ENCODE results near the gene STARD10. TPM values are rescaled to one million over a fixed set of nuclear protein-coding genes. Genes with fewer than 3 reads are reported as not detected.

The STARD10 gene
- total RNA-seq, 1 donor from 2014 or later = 38.4 TPM

- peak overlapping the region; percentile 94 for H3K27ac Mint-ChIP-seq (ENCODE audit: unreplicated experiment)
- Histone ChIP-seq H3K4me3 (ENCODE audit: insufficient read depth, low read depth, low read length) (no peak overlapping the region), H3K79me2 (ENCODE audit: insufficient read depth, low read length) (no peaks in the 10 kb centered on the region), H4K20me1 (ENCODE audit: insufficient read depth, low read length) (no peaks in the 10 kb centered on the region), H3K4me2 (ENCODE audit: low read length) (peak overlapping the region; percentile 64), H3K27ac (ENCODE audit: low read depth, low read length) (no peak overlapping the region), H3K4me1 (ENCODE audit: insufficient read depth, low read length) (peaks cover 30% of the 10 kb centered on the region), H2AFZ (ENCODE audit: low read depth, low read length) (peak overlapping the region; percentile 49), H3K9me3 (ENCODE audit: insufficient read depth, low read depth, low read length) (no peaks in the 10 kb centered on the region), H3K27me3 (ENCODE audit: insufficient read depth, low read length) (no peaks in the 10 kb centered on the region), H3K36me3 (ENCODE audit: insufficient read depth, low read length) (no peaks in the 10 kb centered on the region), H3K9ac (ENCODE audit: low read length) (peak overlapping the region; percentile 32)
- H3K4me1 Mint-ChIP-seq (ENCODE audit: low read depth, unreplicated experiment) = peaks cover 40% of the 10 kb centered on the region
- no peak for TF ChIP-seq EZH2 (IDR thresholded peaks at IDR 0.05; ENCODE audit: insufficient read depth, low read length)
- TF ChIP-seq, protein P1, sequence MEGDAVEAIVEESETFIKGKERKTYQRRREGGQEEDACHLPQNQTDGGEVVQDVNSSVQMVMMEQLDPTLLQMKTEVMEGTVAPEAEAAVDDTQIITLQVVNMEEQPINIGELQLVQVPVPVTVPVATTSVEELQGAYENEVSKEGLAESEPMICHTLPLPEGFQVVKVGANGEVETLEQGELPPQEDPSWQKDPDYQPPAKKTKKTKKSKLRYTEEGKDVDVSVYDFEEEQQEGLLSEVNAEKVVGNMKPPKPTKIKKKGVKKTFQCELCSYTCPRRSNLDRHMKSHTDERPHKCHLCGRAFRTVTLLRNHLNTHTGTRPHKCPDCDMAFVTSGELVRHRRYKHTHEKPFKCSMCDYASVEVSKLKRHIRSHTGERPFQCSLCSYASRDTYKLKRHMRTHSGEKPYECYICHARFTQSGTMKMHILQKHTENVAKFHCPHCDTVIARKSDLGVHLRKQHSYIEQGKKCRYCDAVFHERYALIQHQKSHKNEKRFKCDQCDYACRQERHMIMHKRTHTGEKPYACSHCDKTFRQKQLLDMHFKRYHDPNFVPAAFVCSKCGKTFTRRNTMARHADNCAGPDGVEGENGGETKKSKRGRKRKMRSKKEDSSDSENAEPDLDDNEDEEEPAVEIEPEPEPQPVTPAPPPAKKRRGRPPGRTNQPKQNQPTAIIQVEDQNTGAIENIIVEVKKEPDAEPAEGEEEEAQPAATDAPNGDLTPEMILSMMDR (IDR thresholded peaks at IDR 0.05; ENCODE audit: insufficient read depth, low read depth, low read length) = no peak
- H3K4me3 Mint-ChIP-seq (ENCODE audit: unreplicated experiment) = no peak overlapping the region
- peaks cover 3% of the 10 kb centered on the region for H3K36me3 Mint-ChIP-seq (ENCODE audit: low read depth, unreplicated experiment)
- DNase-seq (ENCODE audit: low read depth) (peak; percentile 54), FAIRE-seq (no peak)
- H3K9me3 Mint-ChIP-seq (ENCODE audit: unreplicated experiment) = no peaks in the 10 kb centered on the region
- H3K27me3 Mint-ChIP-seq (ENCODE audit: low read depth, unreplicated experiment) = peaks cover 5% of the 10 kb centered on the region
Observed at GRCh38 chr11:72771507-72771906, 22.3 kb downstream of the STARD10 start.

GRCh38 chr11:72770799-72771198 lies 23.0 kb downstream of the STARD10 start:
- no peaks in the 10 kb centered on the region for H3K79me2 ChIP-seq (ENCODE audit: insufficient read depth, low read length)
- peak overlapping the region; percentile 64 for H3K4me2 ChIP-seq (ENCODE audit: low read length)
- no peaks in the 10 kb centered on the region for H3K27me3 ChIP-seq (ENCODE audit: insufficient read depth, low read length)
- Mint-ChIP-seq H3K9me3 (ENCODE audit: unreplicated experiment) (no peaks in the 10 kb centered on the region), H3K27ac (ENCODE audit: unreplicated experiment) (peak overlapping the region; percentile 79), H3K27me3 (ENCODE audit: low read depth, unreplicated experiment) (peaks cover 5% of the 10 kb centered on the region), H3K4me1 (ENCODE audit: low read depth, unreplicated experiment) (peaks cover 40% of the 10 kb centered on the region), H3K4me3 (ENCODE audit: unreplicated experiment) (no peak overlapping the region), H3K36me3 (ENCODE audit: low read depth, unreplicated experiment) (no peaks in the 10 kb centered on the region)
- H3K9me3 ChIP-seq (ENCODE audit: insufficient read depth, low read depth, low read length) = no peaks in the 10 kb centered on the region
- H3K9ac ChIP-seq (ENCODE audit: low read length) = peak overlapping the region; percentile 32
- H3K4me3 ChIP-seq (ENCODE audit: insufficient read depth, low read depth, low read length) = no peak overlapping the region
- no peak for TF ChIP-seq EZH2 (IDR thresholded peaks at IDR 0.05; ENCODE audit: insufficient read depth, low read length)
- TF ChIP-seq, protein P1 (IDR thresholded peaks at IDR 0.05; ENCODE audit: insufficient read depth, low read depth, low read length) = no peak
- FAIRE-seq = no peak
- no peak overlapping the region for H2AFZ ChIP-seq (ENCODE audit: low read depth, low read length)
- DNase-seq (ENCODE audit: low read depth) = no peak
- H3K4me1 ChIP-seq (ENCODE audit: insufficient read depth, low read length) = peaks cover 30% of the 10 kb centered on the region
- H4K20me1 ChIP-seq (ENCODE audit: insufficient read depth, low read length) = no peaks in the 10 kb centered on the region
- no peaks in the 10 kb centered on the region for H3K36me3 ChIP-seq (ENCODE audit: insufficient read depth, low read length)
- H3K27ac ChIP-seq (ENCODE audit: low read depth, low read length) = no peak overlapping the region

GRCh38 chr11:72769680-72770079 lies 24.2 kb downstream of the STARD10 start:
- Histone ChIP-seq H3K9me3 (ENCODE audit: insufficient read depth, low read depth, low read length) (no peaks in the 10 kb centered on the region), H2AFZ (ENCODE audit: low read depth, low read length) (no peak overlapping the region), H3K79me2 (ENCODE audit: insufficient read depth, low read length) (no peaks in the 10 kb centered on the region), H4K20me1 (ENCODE audit: insufficient read depth, low read length) (no peaks in the 10 kb centered on the region), H3K36me3 (ENCODE audit: insufficient read depth, low read length) (no peaks in the 10 kb centered on the region), H3K27me3 (ENCODE audit: insufficient read depth, low read length) (no peaks in the 10 kb centered on the region), H3K4me2 (ENCODE audit: low read length) (no peak overlapping the region), H3K4me1 (ENCODE audit: insufficient read depth, low read length) (peaks cover 30% of the 10 kb centered on the region), H3K4me3 (ENCODE audit: insufficient read depth, low read depth, low read length) (no peak overlapping the region), H3K9ac (ENCODE audit: low read length) (no peak overlapping the region), H3K27ac (ENCODE audit: low read depth, low read length) (no peak overlapping the region)
- H3K36me3 Mint-ChIP-seq (ENCODE audit: low read depth, unreplicated experiment) = no peaks in the 10 kb centered on the region
- peaks cover 3% of the 10 kb centered on the region for H3K27me3 Mint-ChIP-seq (ENCODE audit: low read depth, unreplicated experiment)
- DNase-seq (ENCODE audit: low read depth) (no peak), FAIRE-seq (no peak)
- H3K9me3 Mint-ChIP-seq (ENCODE audit: unreplicated experiment) = no peaks in the 10 kb centered on the region
- TF ChIP-seq, protein P1 (IDR thresholded peaks at IDR 0.05; ENCODE audit: insufficient read depth, low read depth, low read length) = no peak
- no peak for TF ChIP-seq EZH2 (IDR thresholded peaks at IDR 0.05; ENCODE audit: insufficient read depth, low read length)
- no peak overlapping the region for H3K4me3 Mint-ChIP-seq (ENCODE audit: unreplicated experiment)
- peaks cover 40% of the 10 kb centered on the region for H3K4me1 Mint-ChIP-seq (ENCODE audit: low read depth, unreplicated experiment)
- H3K27ac Mint-ChIP-seq (ENCODE audit: unreplicated experiment) = no peak overlapping the region

All from astrocyte (in vitro differentiated cells and primary cell).